IPS-11a (cell line): ENCODE results near the gene TDRD9.

Experiments used
- H3K4me3 ChIP-seq: one replicate; pipeline ENCODE4 v1.5.1; 2013; ENCODE audit warnings: low read depth, low read length, control low read depth

The TDRD9 gene

GRCh38 chr14:104090071-104090748 lies 162.0 kb downstream of the TDRD9 start:
- H3K4me3 ChIP-seq, result no peak overlapping the region

GRCh38 chr14:104091061-104091926 lies 163.0 kb downstream of the TDRD9 start:
- no peak overlapping the region for H3K4me3 ChIP-seq

- no peak overlapping the region for H3K4me3 ChIP-seq
Measured at GRCh38 chr14:104091927-104092771, 163.9 kb downstream of the TDRD9 start.

GRCh38 chr14:104092931-104093365 lies 164.7 kb downstream of the TDRD9 start:
- no peak overlapping the region for H3K4me3 ChIP-seq

GRCh38 chr14:104093366-104094055 lies 165.3 kb downstream of the TDRD9 start:
- no peak overlapping the region for H3K4me3 ChIP-seq

GRCh38 chr14:104094056-104094708 lies 165.9 kb downstream of the TDRD9 start:
- no peak overlapping the region for H3K4me3 ChIP-seq

- no peak overlapping the region for H3K4me3 ChIP-seq
Measured at GRCh38 chr14:104094709-104095425, 166.6 kb downstream of the TDRD9 start.

- H3K4me3 ChIP-seq, result no peak overlapping the region
Measured at GRCh38 chr14:104095426-104096310, 167.4 kb downstream of the TDRD9 start.

- H3K4me3 ChIP-seq, result no peak overlapping the region
Measured at GRCh38 chr14:104096318-104096717, 168.1 kb downstream of the TDRD9 start.

- no peak overlapping the region for H3K4me3 ChIP-seq
Measured at GRCh38 chr14:104096751-104097700, 168.8 kb downstream of the TDRD9 start.

GRCh38 chr14:104098272-104099095 lies 170.2 kb downstream of the TDRD9 start:
- H3K4me3 ChIP-seq, result no peak overlapping the region

- no peak overlapping the region for H3K4me3 ChIP-seq
Measured at GRCh38 chr14:104099096-104100041, 171.1 kb downstream of the TDRD9 start.

GRCh38 chr14:104100171-104101085 lies 172.2 kb downstream of the TDRD9 start:
- H3K4me3 ChIP-seq, result no peak overlapping the region

GRCh38 chr14:104101086-104101621 lies 172.9 kb downstream of the TDRD9 start:
- H3K4me3 ChIP-seq, result no peak overlapping the region
